HepG2 (cell line): ENCODE data around the gene TTC24. TPM values are rescaled to one million over a fixed set of nuclear protein-coding genes. Genes with fewer than 3 reads are reported as not detected.
"Not testable (repeated sequence)": the region's sequence is repeated elsewhere in the genome, so short reads cannot be mapped to it uniquely, and the experiment has no call there.

Source experiments
- ATAC-seq: fragments of 200-7000 bp; cut with Tn5 transposase; 3 replicates; pipeline ENCODE4 v1.9.1; 2020; ENCODE audit warnings: mild to moderate bottlenecking, moderate library complexity
- BruUV-seq: library from RNA; stranded (reverse); fragments of 400-500 nt; replicated peaks from 2 replicates; lab custom pipeline; 2021; lab: Mats Ljungman, UMichigan
- CTCF ChIA-PET: fragments of 300-600 bp; formaldehyde crosslinking; extraction: SDS; loops from one replicate; lab custom pipeline; 2021; ENCODE audit warnings: low total read pairs, inconsistent platforms, low intra/inter-chr PET ratio; lab: Yijun Ruan, JAX
- POLR2A ChIA-PET: fragments of 350-600 bp; sonication (Branson Sonifier 250); formaldehyde crosslinking; loops from one replicate; lab custom pipeline; 2020; ENCODE audit warnings: antibody characterized with exemption, inconsistent platforms; lab: Yijun Ruan, JAX
- DNase-seq: peaks from one replicate; pipeline ENCODE4 v3.0.0-alpha.2; 2015; ENCODE audit warnings: low spot score
- FAIRE-seq: peaks from 3 replicates; lab custom pipeline; 2011; peaks lifted over from hg19 to GRCh38; lab: Jason Lieb, UNC
- H2AFZ ChIP-seq: one replicate; pipeline ENCODE4 v1.6.1; 2011; ENCODE audit warnings: low read length, inconsistent platforms
- H3K27ac ChIP-seq: fragments of 300-600 bp; 3 replicates; pipeline ENCODE4 v1.8.0; 2011; ENCODE audit warnings: mixed run types, mild to moderate bottlenecking, mixed read lengths, low read length, inconsistent platforms; ENCODE audit not compliant: insufficient read depth; ENCODE audit errors: extremely low read length
- H3K27me3 ChIP-seq, 2 experiments: fragments of 200-600 bp in 1 of 2; 2 replicates in 1 of 2; 3 replicates in 1 of 2; pipeline versions ENCODE4 v1.6.0 to v1.8.0; 2011; ENCODE audit warnings: low read length in 2 of 2, mild to moderate bottlenecking in 2 of 2, moderate library complexity in 2 of 2, inconsistent platforms in 1 of 2; ENCODE audit not compliant: insufficient read depth in 2 of 2, control insufficient read depth in 1 of 2
- H3K36me3 ChIP-seq, 2 experiments: fragments of 200-600 bp in 1 of 2; replicated peaks in 1 of 2; 2 replicates in 1 of 2; 3 replicates in 1 of 2; pipeline versions ENCODE4 v1.5.1 to v1.8.0; 2011; ENCODE audit warnings: low read length in 2 of 2, inconsistent platforms in 1 of 2; ENCODE audit not compliant: insufficient read depth in 2 of 2, control insufficient read depth in 1 of 2
- H3K4me1 ChIP-seq: 2 replicates; pipeline ENCODE4 v1.5.1; 2012; ENCODE audit warnings: low read length, inconsistent platforms; ENCODE audit not compliant: insufficient read depth
- H3K4me2 ChIP-seq: 2 replicates; pipeline ENCODE4 v1.6.0; 2011; ENCODE audit warnings: low read depth, low read length, inconsistent platforms
- H3K4me3 ChIP-seq, 3 experiments: fragments of 200-600 bp in 1 of 3; sonication (generic), shearing (Covaris generic) in 1 of 3; replicated peaks in 1 of 3; 2 replicates each; pipeline ENCODE4 v1.5.1; 2011 to 2016; ENCODE audit warnings: low read length in 3 of 3, inconsistent platforms in 2 of 3, low read depth in 2 of 3, mild to moderate bottlenecking in 2 of 3, control low read depth in 1 of 3, mixed read lengths in 1 of 3; ENCODE audit not compliant: insufficient read depth in 1 of 3
- H3K79me2 ChIP-seq: one replicate; pipeline ENCODE4 v1.6.1; 2011; ENCODE audit warnings: low read length, inconsistent platforms; ENCODE audit not compliant: insufficient read depth
- H3K9ac ChIP-seq: 2 replicates; pipeline ENCODE4 v1.6.0; 2011; ENCODE audit warnings: mild to moderate bottlenecking, low read depth, low read length, inconsistent platforms; ENCODE audit not compliant: insufficient read depth
- H3K9me3 ChIP-seq: 2 replicates; pipeline ENCODE4 v1.5.1; 2012; ENCODE audit warnings: mild to moderate bottlenecking, low read length
- H4K20me1 ChIP-seq: 2 replicates; pipeline ENCODE4 v1.6.0; 2011; ENCODE audit warnings: inconsistent platforms, mild to moderate bottlenecking, low read length, moderate library complexity; ENCODE audit not compliant: insufficient read depth
- ATRX ChIP-seq: sonication (generic); formaldehyde crosslinking; IDR thresholded peaks from 2 replicates; pipeline ENCODE4 v1.4.0; 2020; ENCODE audit warnings: missing genetic modification reagents, borderline replicate concordance
- DNMT3B ChIP-seq: conservative IDR thresholded peaks from 2 replicates; pipeline ENCODE4 v1.6.1; 2016; ENCODE audit warnings: missing biosample characterization, control low read depth
- FOXA1 ChIP-seq, 2 experiments: fragments of 450-650 bp in 1 of 2; sonication (generic) in 1 of 2; formaldehyde crosslinking in 1 of 2; IDR thresholded peaks; 2 replicates each; pipeline versions ENCODE4 v1.4.0 to v1.6.1; 2016 to 2020; ENCODE audit warnings: missing genetic modification reagents in 1 of 2
- SRSF4 ChIP-seq: fragments of 200-400 bp; formaldehyde crosslinking; IDR thresholded peaks from one replicate; pipeline ENCODE4 v1.6.1; 2018; ENCODE audit warnings: mild to moderate bottlenecking, low read depth, low read length, moderate library complexity; ENCODE audit not compliant: poor library complexity, severe bottlenecking
- ZBTB8A ChIP-seq: sonication (generic); formaldehyde crosslinking; IDR thresholded peaks from 2 replicates; pipeline ENCODE4 v1.4.0; 2020; ENCODE audit warnings: mild to moderate bottlenecking, low read depth, missing genetic modification reagents, borderline replicate concordance
- ZNF30 ChIP-seq: sonication (generic); formaldehyde crosslinking; IDR thresholded peaks from 2 replicates; pipeline ENCODE4 v1.5.0; 2020; ENCODE audit warnings: mild to moderate bottlenecking, missing genetic modification reagents
- ZNF770 ChIP-seq: sonication (generic); formaldehyde crosslinking; IDR thresholded peaks from 2 replicates; pipeline ENCODE4 v1.5.0; 2020; ENCODE audit warnings: mild to moderate bottlenecking, missing genetic modification reagents
- WGBS: methylation state at CpG from one replicate; pipeline ENCODE4 v1.1.6; 2017; ENCODE audit warnings: low lambda C conversion rate; 5-methylcytosine and 5-hydroxymethylcytosine counted together
- in situ Hi-C: cut with HindIII; loops from 2 replicates; pipeline ENCODE4 v1.10.0; 2017; ENCODE audit warnings: low pct_unique_long_range_greater_than_20kb; ENCODE audit not compliant: extremely low pct_ligation_motif_present
- intact Hi-C: fragments of 100-400 bp; cut with micrococcal nuclease; formaldehyde crosslinking; loops from one replicate; pipeline ENCODE4 v1.10.0; 2022; ENCODE audit not compliant: unreplicated experiment
- polyA plus RNA-seq, 8 experiments: library from polyadenylated mRNA; depleted of rRNA in 3 of 8; stranded (reverse) in 7 of 8; unstranded in 1 of 8; fragments of >200 nt; fragmentation: Illumina TruSeq in 4 of 8; extraction: Trizol in 4 of 8; gene quantifications; 2 replicates each; pipeline versions ENCODE4 v1.2.1 to v1.2.3, GENCODE V29; 2011 to 2016; ENCODE audit warnings: low read depth in 4 of 8, missing spikeins in 1 of 8, mixed read lengths in 1 of 8; ENCODE audit not compliant: insufficient read depth in 1 of 8
- total RNA-seq, 5 experiments: library from RNA; depleted of rRNA; stranded (reverse); fragments of >200 nt; fragmentation: Illumina TruSeq; extraction: Trizol; gene quantifications; 2 replicates each; pipeline ENCODE4 v1.2.3, GENCODE V29; 2016; ENCODE audit warnings: low read depth in 1 of 5

The TTC24 gene
- total and polyA plus RNA-seq, 2 of the 13 experiments (the other 11 are each of a cell fraction or from before 2014, with no cell fraction given): 0.13 to 0.18 TPM

GRCh38 chr1:156631152-156631551, 51.6 kb downstream of the TTC24 start:
- DNase-seq, in situ Hi-C loops, H3K36me3 ChIP-seq, H4K20me1 ChIP-seq, FAIRE-seq, BruUV-seq, H3K9ac ChIP-seq, intact Hi-C loops, POLR2A ChIA-PET, H3K79me2 ChIP-seq, H3K4me3 ChIP-seq, H3K9me3 ChIP-seq, H2AFZ ChIP-seq, CTCF ChIA-PET, H3K27ac ChIP-seq, H3K4me2 ChIP-seq, ATAC-seq, H3K4me1 ChIP-seq: not testable (repeated sequence)
- peaks cover 5 to 42% of the 10 kb centered on the region in 2 experiments for H3K27me3 ChIP-seq
- 0 out of 2 replicates have a peak, but pooled peaks have one; percentile 21 for TF ChIP-seq ZNF770 (CRISPR knock-in tag)
- WGBS: 13% methylated on average over 9 of the region's 9 CpGs

GRCh38 chr1:156632355-156632754, 52.8 kb downstream of the TTC24 start:
- Histone ChIP-seq H3K27me3 (peaks cover 5 to 42% of the 10 kb centered on the region in 2 experiments), H2AFZ (no peak overlapping the region), H3K4me1 (no peaks in the 10 kb centered on the region), H3K79me2 (no peaks in the 10 kb centered on the region), H3K4me2 (no peak overlapping the region), H3K36me3 (no peaks in the 10 kb centered on the region), H3K4me3 (no peak overlapping the region), H4K20me1 (no peaks in the 10 kb centered on the region), H3K9ac (no peak overlapping the region), H3K27ac (no peak overlapping the region), H3K9me3 (no peaks in the 10 kb centered on the region)
- BruUV-seq: no TSS peak
- in situ Hi-C loops: no loop called here
- no peak for ATAC-seq
- WGBS: 0% methylated on average over 3 of the region's 3 CpGs
- TF ChIP-seq SRSF4: no peak
- TF ChIP-seq ATRX (CRISPR knock-in tag): no peak
- no peak for TF ChIP-seq DNMT3B
- no peak for TF ChIP-seq FOXA1 (IDR thresholded peaks at IDR 0.05)
- no peak for TF ChIP-seq FOXA1 (CRISPR knock-in tag; IDR thresholded peaks at IDR 0.05)
- no peak for TF ChIP-seq ZNF30 (CRISPR knock-in tag)
- no peak for TF ChIP-seq ZBTB8A (CRISPR knock-in tag)
- ChIA-PET CTCF (no interaction called here), POLR2A (no interaction called here)
- intact Hi-C loops: no loop called here
- no peak for DNase-seq
- FAIRE-seq: no peak

Other genes starting within 250 kb of the TTC24 start
- gene CCT3, start 241.4 kb upstream of the TTC24 start, total RNA-seq (2016; rRNA removed; fragmentation: Illumina TruSeq; extraction: Trizol): 615 and 870 TPM in 2 replicates
- 301 and 319 TPM in 2 replicates for gene CCT3, start 241.4 kb upstream of the TTC24 start, polyA plus RNA-seq (2011; rRNA removed)
- 1.6 and 2.6 TPM in 2 replicates for gene TSACC, start 241.2 kb upstream of the TTC24 start, total RNA-seq (2016; rRNA removed; fragmentation: Illumina TruSeq; extraction: Trizol)
- gene TSACC, start 241.2 kb upstream of the TTC24 start, polyA plus RNA-seq (2011; rRNA removed): 1.5 and 1.6 TPM in 2 replicates
- gene RHBG, start 210.5 kb upstream of the TTC24 start, total RNA-seq (2016; rRNA removed; fragmentation: Illumina TruSeq; extraction: Trizol): 19.9 and 73.5 TPM in 2 replicates
- gene RHBG, start 210.5 kb upstream of the TTC24 start, polyA plus RNA-seq (2011; rRNA removed): 61.8 and 90.0 TPM in 2 replicates
- 1.3 and 1.6 TPM in 2 replicates for gene MEF2D, start 78.9 kb upstream of the TTC24 start, total RNA-seq (2016; rRNA removed; fragmentation: Illumina TruSeq; extraction: Trizol)
- gene MEF2D, start 78.9 kb upstream of the TTC24 start, polyA plus RNA-seq (2011; rRNA removed): 3.9 and 4.8 TPM in 2 replicates
- gene IQGAP3, start 7.2 kb upstream of the TTC24 start, total RNA-seq (2016; rRNA removed; fragmentation: Illumina TruSeq; extraction: Trizol): 6.7 and 14.1 TPM in 2 replicates
- gene IQGAP3, start 7.2 kb upstream of the TTC24 start, polyA plus RNA-seq (2011; rRNA removed): 12.8 and 13.5 TPM in 2 replicates
- gene NAXE, start 12.1 kb downstream of the TTC24 start, total RNA-seq (2016; rRNA removed; fragmentation: Illumina TruSeq; extraction: Trizol): 37.9 and 59.4 TPM in 2 replicates
- 35.0 and 39.4 TPM in 2 replicates for gene NAXE, start 12.1 kb downstream of the TTC24 start, polyA plus RNA-seq (2011; rRNA removed)
- 37.9 and 43.4 TPM in 2 replicates for gene GPATCH4, start 21.8 kb downstream of the TTC24 start, total RNA-seq (2016; rRNA removed; fragmentation: Illumina TruSeq; extraction: Trizol)
- 19.2 and 20.0 TPM in 2 replicates for gene GPATCH4, start 21.8 kb downstream of the TTC24 start, polyA plus RNA-seq (2011; rRNA removed)
- not detected in 2 replicates for gene HAPLN2, start 39.7 kb downstream of the TTC24 start, total RNA-seq (2016; rRNA removed; fragmentation: Illumina TruSeq; extraction: Trizol)
- gene HAPLN2, start 39.7 kb downstream of the TTC24 start, polyA plus RNA-seq (2011; rRNA removed): 0.09 TPM in 1 of 2 replicates, not detected in the other
- not detected in 2 replicates for gene BCAN, start 62.4 kb downstream of the TTC24 start, total RNA-seq (2016; rRNA removed; fragmentation: Illumina TruSeq; extraction: Trizol)
- gene BCAN, start 62.4 kb downstream of the TTC24 start, polyA plus RNA-seq (2011; rRNA removed): not detected in 2 replicates
- gene NES, start 97.7 kb downstream of the TTC24 start, total RNA-seq (2016; rRNA removed; fragmentation: Illumina TruSeq; extraction: Trizol): 12.7 and 16.6 TPM in 2 replicates
- gene NES, start 97.7 kb downstream of the TTC24 start, polyA plus RNA-seq (2011; rRNA removed): 1.7 and 2.5 TPM in 2 replicates
- 0.21 and 0.60 TPM in 2 replicates for gene CRABP2, start 125.9 kb downstream of the TTC24 start, total RNA-seq (2016; rRNA removed; fragmentation: Illumina TruSeq; extraction: Trizol)
- 0.37 and 0.40 TPM in 2 replicates for gene CRABP2, start 125.9 kb downstream of the TTC24 start, polyA plus RNA-seq (2011; rRNA removed)
- 8.1 and 11.9 TPM in 2 replicates for gene METTL25B, start 148.7 kb downstream of the TTC24 start, total RNA-seq (2016; rRNA removed; fragmentation: Illumina TruSeq; extraction: Trizol)
- gene METTL25B, start 148.7 kb downstream of the TTC24 start, polyA plus RNA-seq (2011; rRNA removed): 24.0 and 26.3 TPM in 2 replicates
- gene ISG20L2, start 149.0 kb downstream of the TTC24 start, total RNA-seq (2016; rRNA removed; fragmentation: Illumina TruSeq; extraction: Trizol): 17.8 and 19.8 TPM in 2 replicates
- 21.3 and 22.8 TPM in 2 replicates for gene ISG20L2, start 149.0 kb downstream of the TTC24 start, polyA plus RNA-seq (2011; rRNA removed)
- gene MRPL24, start 161.4 kb downstream of the TTC24 start, total RNA-seq (2016; rRNA removed; fragmentation: Illumina TruSeq; extraction: Trizol): 42.9 and 45.7 TPM in 2 replicates
- gene MRPL24, start 161.4 kb downstream of the TTC24 start, polyA plus RNA-seq (2011; rRNA removed): 37.7 and 38.1 TPM in 2 replicates
- 183 and 196 TPM in 2 replicates for gene HDGF, start 172.0 kb downstream of the TTC24 start, total RNA-seq (2016; rRNA removed; fragmentation: Illumina TruSeq; extraction: Trizol)
- 128 and 156 TPM in 2 replicates for gene HDGF, start 172.0 kb downstream of the TTC24 start, polyA plus RNA-seq (2011; rRNA removed)
- 24.2 and 26.8 TPM in 2 replicates for gene PRCC, start 187.8 kb downstream of the TTC24 start, total RNA-seq (2016; rRNA removed; fragmentation: Illumina TruSeq; extraction: Trizol)
- gene PRCC, start 187.8 kb downstream of the TTC24 start, polyA plus RNA-seq (2011; rRNA removed): 40.5 and 46.3 TPM in 2 replicates
- gene SH2D2A, start 237.1 kb downstream of the TTC24 start, total RNA-seq (2016; rRNA removed; fragmentation: Illumina TruSeq; extraction: Trizol): 0.59 and 0.73 TPM in 2 replicates
- gene SH2D2A, start 237.1 kb downstream of the TTC24 start, polyA plus RNA-seq (2011; rRNA removed): 0.56 and 0.57 TPM in 2 replicates